ENCODE measurements around the gene DSTN. TPM values are rescaled to one million over a fixed set of nuclear protein-coding genes. Genes with fewer than 3 reads are reported as not detected.

Gene DSTN
- total and polyA plus RNA-seq, 9 of the 15 experiments (the other 6 are each of a cell fraction or from before 2014, with no cell fraction given), result 25.7 to 88.3 (median 61.0) TPM

GRCh38 chr20:17625246-17626051, 55.6 kb downstream of the DSTN start:
- no peak overlapping the region for H2AFZ ChIP-seq (ENCODE audit: low read depth, low read length)
- CTCF ChIA-PET (ENCODE audit: low intra/inter-chr PET ratio), result no interaction called here

GRCh38 chr20:17626217-17627007, 56.5 kb downstream of the DSTN start:
- 96% methylated on average over 11 of the region's 18 CpGs for WGBS (ENCODE audit: insufficient coverage, low coverage, missing lambda C conversion rate)
- no TSS peak for BruUV-seq (replicated peaks)
- POLR2A ChIA-PET, result interaction anchor here (1.1 kb wide), 1 partner anchor 16 kb away, joined by 3 read pairs; no protein-coding TSS in a partner anchor

More at GRCh38 chr20:17625246-17626051, 55.6 kb downstream of the DSTN start:
- Histone ChIP-seq H3K4me2 (ENCODE audit: insufficient read depth, low read length) (no peak overlapping the region), H3K9ac (ENCODE audit: insufficient read depth in 1 of 2, low read depth in 2 of 2, low read length in 2 of 2) (no peak overlapping the region), H3K27ac (ENCODE audit: extremely low read depth, low read depth, low read length) (no peak overlapping the region), H3K9me3 (replicated peaks; ENCODE audit: control insufficient read depth, insufficient read depth, low read depth, low read length) (no peaks in the 10 kb centered on the region), H3K79me2 (ENCODE audit: control insufficient read depth, insufficient read depth, low read length) (no peaks in the 10 kb centered on the region), H3K4me3 (no peak overlapping the region), H3K27me3 (ENCODE audit: control insufficient read depth in 2 of 2, insufficient read depth in 2 of 2, low read length in 2 of 2) (no peaks in the 10 kb centered on the region), H3K4me1 (replicated peaks in 1 of 2; ENCODE audit: control insufficient read depth in 2 of 2, insufficient read depth in 2 of 2, low read length in 2 of 2) (no peaks in the 10 kb centered on the region), H4K20me1 (replicated peaks; ENCODE audit: control insufficient read depth, insufficient read depth, low read length) (no peaks in the 10 kb centered on the region), H3K36me3 (ENCODE audit: control insufficient read depth, insufficient read depth, low read length) (peaks cover 8% of the 10 kb centered on the region; the same call in 1 of the 3 replicates), H3K9me1 (ENCODE audit: control insufficient read depth, insufficient read depth, low read length) (no peaks in the 10 kb centered on the region)
- intact Hi-C loops (cut with micrococcal nuclease) (no loop called here), in situ Hi-C loops (cut with MboI) (no loop called here)
- DNase-seq (ENCODE audit: extremely low read depth in 1 of 4, low spot score in 3 of 4) (no peak), ATAC-seq (no peak), FAIRE-seq (no peak)
- 93% methylated on average over 12 of the region's 27 CpGs for WGBS (ENCODE audit: insufficient coverage, low coverage, missing lambda C conversion rate)
- TF ChIP-seq EP300 (IDR thresholded peaks at IDR 0.05; ENCODE audit: low read length) (no peak), MEF2A (IDR thresholded peaks at IDR 0.05; ENCODE audit: control insufficient read depth, low read depth, low read length) (no peak), PCBP2 (IDR thresholded peaks at IDR 0.05; ENCODE audit: low read depth, low read length, poor library complexity, severe bottlenecking) (no peak)
- no TSS peak for BruUV-seq (replicated peaks)
- POLR2A ChIA-PET, result interaction anchor here (1.1 kb wide), 1 partner anchor 15 kb away, joined by 3 read pairs; no protein-coding TSS in a partner anchor

More at GRCh38 chr20:17626217-17627007, 56.5 kb downstream of the DSTN start:
- H3K4me1 ChIP-seq (replicated peaks in 1 of 2; ENCODE audit: control insufficient read depth in 2 of 2, insufficient read depth in 2 of 2, low read length in 2 of 2), result no peaks in the 10 kb centered on the region
- H3K27ac ChIP-seq (ENCODE audit: extremely low read depth, low read depth, low read length), result no peak overlapping the region
- H3K4me3 ChIP-seq, result no peak overlapping the region
- H3K4me2 ChIP-seq (ENCODE audit: insufficient read depth, low read length), result no peak overlapping the region
- H4K20me1 ChIP-seq (replicated peaks; ENCODE audit: control insufficient read depth, insufficient read depth, low read length), result no peaks in the 10 kb centered on the region
- in situ Hi-C loops (cut with MboI) (no loop called here), intact Hi-C loops (cut with micrococcal nuclease) (no loop called here)
- TF ChIP-seq POLR2G (IDR thresholded peaks at IDR 0.05; ENCODE audit: low read depth, low read length), result 0 out of 2 replicates have a peak, but pooled peaks have one; percentile 30
- TF ChIP-seq ZBTB5 (IDR thresholded peaks at IDR 0.05), result no peak
- no peak overlapping the region for H2AFZ ChIP-seq (ENCODE audit: low read depth, low read length)
- DNase-seq (ENCODE audit: extremely low read depth in 1 of 4, low spot score in 3 of 4) (no peak), ATAC-seq (no peak), FAIRE-seq (no peak)
- no peaks in the 10 kb centered on the region for H3K9me1 ChIP-seq (ENCODE audit: control insufficient read depth, insufficient read depth, low read length)
- no peak overlapping the region for H3K9ac ChIP-seq (ENCODE audit: insufficient read depth in 1 of 2, low read depth in 2 of 2, low read length in 2 of 2)
- no peaks in the 10 kb centered on the region for H3K9me3 ChIP-seq (replicated peaks; ENCODE audit: control insufficient read depth, insufficient read depth, low read depth, low read length)
- no peaks in the 10 kb centered on the region for H3K79me2 ChIP-seq (ENCODE audit: control insufficient read depth, insufficient read depth, low read length)
- no peaks in the 10 kb centered on the region for H3K27me3 ChIP-seq (ENCODE audit: control insufficient read depth in 2 of 2, insufficient read depth in 2 of 2, low read length in 2 of 2)
- peaks cover 6% of the 10 kb centered on the region; the same call in 1 of the 3 replicates for H3K36me3 ChIP-seq (ENCODE audit: control insufficient read depth, insufficient read depth, low read length)
- CTCF ChIA-PET (ENCODE audit: low intra/inter-chr PET ratio), result no interaction called here
